UCSD-AML1 (cell line): ENCODE measurements around the gene GMEB2.
"Not testable (repeated sequence)": the region's sequence is repeated elsewhere in the genome, so short reads cannot be mapped to it uniquely, and the experiment has no call there.

Source experiments
- DNase-seq: peaks from one replicate; lab custom pipeline; 2025; ENCODE audit not compliant: unreplicated experiment; lab: John Stamatoyannopoulos, UW

The GMEB2 gene

GRCh38 chr20:63573647-63574131, 53.2 kb downstream of the GMEB2 start:
- DNase-seq = no peak

- no peak for DNase-seq
Measured at GRCh38 chr20:63572788-63573646, 53.9 kb downstream of the GMEB2 start.

- DNase-seq = no peak
Measured at GRCh38 chr20:63572071-63572787, 54.7 kb downstream of the GMEB2 start.

- not testable (repeated sequence) for DNase-seq
Measured at GRCh38 chr20:63571087-63571478, 55.8 kb downstream of the GMEB2 start.

GRCh38 chr20:63570281-63571086, 56.4 kb downstream of the GMEB2 start:
- no peak for DNase-seq

- DNase-seq = no peak
Measured at GRCh38 chr20:63568986-63569949, 57.6 kb downstream of the GMEB2 start.

- DNase-seq = no peak
Measured at GRCh38 chr20:63568170-63568981, 58.5 kb downstream of the GMEB2 start.

- DNase-seq = peak; percentile 69
Measured at GRCh38 chr20:63567386-63568169, 59.3 kb downstream of the GMEB2 start.

- no peak for DNase-seq
Measured at GRCh38 chr20:63567136-63567385, 59.8 kb downstream of the GMEB2 start.

GRCh38 chr20:63566395-63567135, 60.3 kb downstream of the GMEB2 start:
- DNase-seq = no peak

- DNase-seq = no peak
Measured at GRCh38 chr20:63565699-63566335, 61.1 kb downstream of the GMEB2 start.

GRCh38 chr20:63565021-63565698, 61.7 kb downstream of the GMEB2 start:
- DNase-seq = no peak

GRCh38 chr20:63564036-63564810, 62.7 kb downstream of the GMEB2 start:
- DNase-seq = no peak

- no peak for DNase-seq
Measured at GRCh38 chr20:63563225-63563935, 63.5 kb downstream of the GMEB2 start.

GRCh38 chr20:63562461-63563224, 64.3 kb downstream of the GMEB2 start:
- no peak for DNase-seq
